Stimulated activated CD4-positive, alpha-beta T cell treated with anti-CD3 and anti-CD28 coated beads, Interleukin-15, amount 100 ng/mL, for 1 hour (primary cell): ENCODE measurements around the gene RRP1.

Source experiments
- DNase-seq, 2 donors: peaks; one replicate each; pipeline ENCODE4 v3.0.0-alpha.2; 2020; ENCODE audit warnings: low read depth in 1 of 2, low spot score in 1 of 2

RRP1 gene, protein sequence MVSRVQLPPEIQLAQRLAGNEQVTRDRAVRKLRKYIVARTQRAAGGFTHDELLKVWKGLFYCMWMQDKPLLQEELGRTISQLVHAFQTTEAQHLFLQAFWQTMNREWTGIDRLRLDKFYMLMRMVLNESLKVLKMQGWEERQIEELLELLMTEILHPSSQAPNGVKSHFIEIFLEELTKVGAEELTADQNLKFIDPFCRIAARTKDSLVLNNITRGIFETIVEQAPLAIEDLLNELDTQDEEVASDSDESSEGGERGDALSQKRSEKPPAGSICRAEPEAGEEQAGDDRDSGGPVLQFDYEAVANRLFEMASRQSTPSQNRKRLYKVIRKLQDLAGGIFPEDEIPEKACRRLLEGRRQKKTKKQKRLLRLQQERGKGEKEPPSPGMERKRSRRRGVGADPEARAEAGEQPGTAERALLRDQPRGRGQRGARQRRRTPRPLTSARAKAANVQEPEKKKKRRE

GRCh38 chr21:43789276-43790009 lies at the start of gene RRP1:
Gene RRP1 (plus strand): TSS chr21:43789577. CDS start chr21:43789630, 53 bp downstream.
- DNase-seq, result peak; percentile 95

DNA sequence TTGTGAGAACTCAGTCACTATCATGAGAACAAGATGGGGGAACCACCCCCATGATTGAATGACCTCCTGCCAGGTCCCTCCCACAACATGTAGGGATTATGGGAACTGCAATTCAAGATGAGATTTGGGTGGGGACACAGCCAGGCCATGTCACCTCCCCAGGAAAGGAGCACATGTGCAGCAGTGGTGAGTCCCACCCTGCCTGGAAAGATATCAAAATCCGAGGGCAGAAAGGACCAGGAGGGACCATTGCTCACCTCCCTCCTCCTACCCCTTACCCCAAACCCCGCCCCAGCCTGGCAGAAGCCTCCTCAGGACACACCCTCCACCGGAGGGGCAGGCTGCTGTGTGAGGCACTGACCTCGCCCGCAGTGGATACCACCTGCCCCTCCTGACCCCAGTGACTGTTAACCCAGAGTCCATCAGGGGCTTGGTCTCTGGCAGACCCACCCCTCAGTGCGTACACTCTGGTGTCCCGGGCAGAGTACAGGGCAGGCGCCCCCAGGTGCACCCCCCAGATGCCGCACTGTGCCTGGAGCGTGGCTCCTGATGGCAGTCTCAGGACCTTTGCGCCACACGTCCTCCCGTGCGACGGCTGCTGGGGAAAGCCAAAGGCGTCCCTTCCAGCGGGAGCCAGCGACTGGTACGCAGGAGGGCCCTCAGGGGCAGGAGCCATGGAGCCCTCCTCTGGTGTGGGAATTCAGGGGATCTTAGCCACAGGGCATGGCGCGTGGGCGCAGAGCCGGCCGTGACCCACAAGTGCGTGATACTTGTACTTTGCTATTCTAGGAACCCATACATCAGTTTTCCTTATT lies 49.5 kb upstream of the RRP1 start:
- no peak for DNase-seq

- no peak for DNase-seq
These were observed 48.8 kb upstream of the RRP1 start for GRCh38 chr21:43740497-43741156.

GRCh38 chr21:43741423-43742096 lies 47.8 kb upstream of the RRP1 start:
- DNase-seq, result no peak

GRCh38 chr21:43743947-43744346 lies 45.4 kb upstream of the RRP1 start:
- no peak for DNase-seq

DNA sequence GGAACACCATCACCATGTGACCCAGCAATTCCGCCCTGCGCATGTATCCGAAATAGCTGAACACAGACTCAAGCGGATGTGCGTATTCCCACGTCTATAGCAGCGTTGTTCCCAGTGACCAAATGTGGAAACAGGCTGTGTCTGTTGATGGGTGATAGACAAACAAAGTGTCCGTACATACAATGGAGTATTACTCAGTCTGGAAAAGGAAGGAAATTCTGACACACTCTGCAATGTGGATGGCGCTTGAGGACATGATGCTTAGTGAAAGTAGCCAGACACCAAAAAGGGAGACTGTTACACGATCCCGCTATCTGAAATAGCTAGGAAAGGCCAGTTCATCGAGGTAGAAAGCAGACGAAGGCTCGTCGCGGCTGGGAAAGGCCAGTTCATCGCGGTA lies 44.7 kb upstream of the RRP1 start:
- DNase-seq, result no peak

DNA sequence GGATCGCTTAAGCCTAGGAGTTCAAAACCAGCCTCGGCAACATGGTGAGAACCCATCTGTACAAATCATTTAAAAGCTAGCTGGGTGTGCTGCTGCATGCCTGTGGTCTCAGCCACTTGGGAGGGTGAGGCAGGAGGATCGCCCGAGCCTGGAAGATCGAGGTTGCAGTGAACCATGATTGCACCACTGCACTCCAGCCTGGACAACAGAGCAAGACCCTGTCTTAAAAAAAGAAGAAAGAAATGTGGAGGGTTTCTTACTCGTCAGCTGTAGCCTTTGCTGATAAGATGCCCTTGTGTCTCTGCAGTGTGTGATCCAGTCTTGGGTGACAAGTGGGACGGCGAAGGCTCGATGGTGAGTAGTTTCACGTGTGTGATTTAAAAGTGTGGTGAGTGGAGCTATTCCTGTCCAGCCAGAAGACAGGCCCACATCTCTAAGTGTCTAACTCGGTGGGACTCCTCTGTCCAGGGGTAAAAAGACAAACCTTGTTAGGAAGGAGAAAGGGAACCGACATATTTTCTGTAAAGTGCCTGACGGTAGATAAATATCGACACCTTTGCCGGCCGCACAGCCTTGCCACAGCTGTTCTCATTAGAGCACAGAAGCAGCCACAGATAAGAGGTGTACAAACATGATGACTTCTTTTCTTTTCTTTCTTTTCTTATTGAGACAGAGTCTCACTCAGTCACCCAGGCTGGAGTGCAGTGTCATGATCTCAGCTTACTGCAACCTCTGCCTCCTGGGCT lies 43.4 kb upstream of the RRP1 start:
- no peak for DNase-seq

DNA sequence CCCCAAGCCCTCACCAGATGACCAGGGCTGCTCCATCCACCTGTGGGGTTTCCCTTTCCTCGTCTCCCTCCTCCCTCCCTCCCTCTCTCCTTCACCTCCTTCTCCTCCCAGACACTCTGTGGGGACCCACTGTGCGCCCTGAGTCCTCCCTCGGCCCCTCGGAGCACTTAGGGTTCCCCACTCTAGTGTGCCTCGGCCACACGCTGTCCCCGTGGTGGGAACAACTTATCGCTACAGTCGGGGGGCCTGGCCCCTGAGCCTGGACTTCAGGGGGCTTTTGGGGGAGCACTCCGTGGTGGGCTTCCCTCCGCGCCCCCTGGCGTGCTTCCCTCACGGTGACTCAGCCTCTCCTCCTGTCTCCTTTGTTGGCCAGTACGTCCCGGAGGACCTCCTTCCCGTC lies 40.8 kb upstream of the RRP1 start:
- no peak for DNase-seq

DNA sequence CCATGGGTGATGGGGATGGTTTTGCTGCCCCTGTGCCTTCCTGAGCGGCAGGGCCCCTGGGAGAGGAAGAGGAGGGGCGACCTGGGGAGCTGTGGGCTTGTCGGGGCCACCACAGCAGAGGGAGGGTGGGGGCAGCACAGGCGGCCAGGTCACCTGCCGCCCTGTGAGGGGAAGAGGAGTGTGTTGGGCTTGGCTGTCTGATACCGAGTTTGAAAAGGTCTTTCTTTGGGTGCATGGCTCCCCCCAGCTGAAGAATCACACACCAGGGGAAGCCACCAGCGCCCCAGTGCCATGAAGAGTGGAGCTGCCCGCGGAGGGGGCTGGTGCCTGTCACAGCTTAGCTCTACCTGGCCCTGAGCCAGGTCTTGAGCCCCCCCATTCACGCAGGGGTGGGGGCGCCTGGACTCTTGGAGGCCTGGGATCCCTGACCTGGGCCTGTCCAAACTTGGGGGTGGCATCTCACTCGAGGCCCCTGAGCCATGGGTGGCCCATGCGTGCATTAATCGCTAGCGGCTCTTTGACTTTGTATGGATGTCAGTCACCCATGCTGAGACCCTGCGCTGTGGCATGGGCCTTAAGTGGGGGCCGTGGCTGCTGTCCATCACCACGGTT lies 39.6 kb upstream of the RRP1 start:
- no peak for DNase-seq

- DNase-seq, result no peak
These were observed 38.9 kb upstream of the RRP1 start for GRCh38 chr21:43750339-43751033.

DNA sequence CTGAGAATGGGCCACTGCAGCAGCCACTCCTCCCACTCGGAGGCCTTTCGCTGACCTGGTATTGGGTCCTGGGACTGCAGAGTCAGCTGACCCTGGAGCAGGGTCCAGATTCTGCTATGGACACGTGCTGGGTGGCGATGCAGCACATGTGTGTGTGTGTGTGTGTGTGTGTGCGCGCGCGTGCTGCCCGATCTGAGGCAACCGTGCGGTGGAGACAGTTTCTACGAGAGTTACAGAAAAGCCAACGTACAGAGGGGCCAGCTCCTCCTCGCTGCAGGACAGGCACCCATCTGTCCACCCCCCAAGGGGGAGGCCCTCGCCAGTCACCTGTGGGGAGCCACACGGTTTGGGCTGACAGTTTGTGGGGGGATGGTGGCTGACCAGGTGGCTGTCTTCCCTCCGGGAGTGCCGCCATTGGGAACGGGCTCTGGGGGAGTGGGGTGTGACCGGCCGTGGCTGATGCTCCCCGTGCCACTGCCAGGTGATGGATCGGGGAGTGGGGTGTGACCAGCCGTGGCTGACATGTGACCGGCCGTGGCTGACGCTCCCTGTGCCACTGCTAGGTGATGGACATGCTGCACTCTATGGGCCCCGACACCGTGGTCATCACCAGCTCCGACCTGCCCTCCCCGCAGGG lies 37.3 kb upstream of the RRP1 start:
- DNase-seq, result no peak

- DNase-seq, result no peak
These were observed 36.5 kb upstream of the RRP1 start for GRCh38 chr21:43752758-43753438.

DNA sequence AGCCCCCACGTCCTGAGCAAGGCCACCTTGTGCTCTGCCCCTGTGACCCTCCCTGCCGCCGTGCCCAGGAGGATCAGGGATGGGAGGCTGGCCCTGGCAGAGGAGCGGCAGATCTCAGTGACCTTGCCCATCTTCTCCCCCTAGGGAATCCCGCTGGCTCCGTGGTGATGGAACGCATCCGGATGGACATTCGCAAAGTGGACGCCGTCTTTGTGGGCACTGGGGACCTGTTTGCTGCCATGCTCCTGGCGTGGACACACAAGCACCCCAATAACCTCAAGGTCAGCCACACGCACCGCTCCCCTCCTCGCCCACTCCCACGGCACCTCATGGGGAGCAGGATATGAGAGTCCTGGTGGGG lies 36.0 kb upstream of the RRP1 start:
- DNase-seq, result no peak

- DNase-seq, result no peak
These were observed 34.2 kb upstream of the RRP1 start for GRCh38 chr21:43754948-43755781.

GRCh38 chr21:43755820-43756594 lies 33.4 kb upstream of the RRP1 start:
- DNase-seq, result no peak

DNA sequence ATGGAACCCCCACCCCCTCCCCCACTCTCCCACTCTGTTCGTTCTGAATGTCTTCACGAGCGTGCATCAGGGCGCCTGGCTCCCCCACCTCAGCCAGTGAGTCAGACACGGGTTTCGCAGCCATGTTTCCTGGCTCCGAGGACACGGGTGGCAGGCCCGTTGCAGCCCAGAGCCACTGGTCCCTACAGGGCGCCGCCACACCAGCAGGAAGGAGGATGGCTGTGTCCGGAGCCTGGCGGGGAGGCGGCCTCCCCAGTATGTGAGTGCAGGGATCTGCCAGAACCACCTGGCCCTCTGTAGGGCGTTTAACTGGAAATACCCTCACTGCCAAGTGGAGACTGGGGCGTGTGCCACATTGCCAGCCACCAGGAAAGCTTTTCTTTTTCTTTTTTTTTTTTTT lies 31.8 kb upstream of the RRP1 start:
- DNase-seq, result no peak
